ENCODE measurements around the gene PPFIBP1.
"Not testable (repeated sequence)": the region's sequence is repeated elsewhere in the genome, so short reads cannot be mapped to it uniquely, and the experiment has no call there.

PPFIBP1 gene

GRCh38 chr12:27710592-27711316, 186.7 kb downstream of the PPFIBP1 start, which contains the start of gene MRPS35:
Gene MRPS35 (plus strand): TSS chr12:27710832. CDS start chr12:27710844, 12 bp downstream.
- peak; percentile 79 for DNase-seq (ENCODE audit: low read depth)

GRCh38 chr12:27711317-27711682, 187.3 kb downstream of the PPFIBP1 start:
- no peak for DNase-seq (ENCODE audit: low read depth)

- DNase-seq (ENCODE audit: low read depth) = no peak
These were observed 188.0 kb downstream of the PPFIBP1 start for GRCh38 chr12:27711967-27712366.

GRCh38 chr12:27723212-27723611, 199.2 kb downstream of the PPFIBP1 start:
- no peak for DNase-seq (ENCODE audit: low read depth)

- DNase-seq (ENCODE audit: low read depth) = no peak
These were observed 206.1 kb downstream of the PPFIBP1 start for GRCh38 chr12:27730097-27730588.

- no peak for DNase-seq (ENCODE audit: low read depth)
These were observed 208.3 kb downstream of the PPFIBP1 start for GRCh38 chr12:27732281-27732680.

GRCh38 chr12:27733052-27733656, 209.1 kb downstream of the PPFIBP1 start:
- no peak for DNase-seq (ENCODE audit: low read depth)

GRCh38 chr12:27733791-27734190, 209.8 kb downstream of the PPFIBP1 start:
- no peak for DNase-seq (ENCODE audit: low read depth)

GRCh38 chr12:27734321-27734720, 210.3 kb downstream of the PPFIBP1 start:
- DNase-seq (ENCODE audit: low read depth) = not testable (repeated sequence)

GRCh38 chr12:27743601-27744000, 219.6 kb downstream of the PPFIBP1 start:
- DNase-seq (ENCODE audit: low read depth) = no peak
